GM23338 (cell line): ENCODE measurements around the gene TRIM21. TPM values are rescaled to one million over a fixed set of nuclear protein-coding genes. Genes with fewer than 3 reads are reported as not detected.

ENCODE experiments used
- ATAC-seq: fragments of 200-7000 bp; cut with Tn5 transposase; 3 replicates; pipeline ENCODE4 v1.9.1; 2020
- DNase-seq: peaks from one replicate; pipeline ENCODE4 v3.0.0-alpha.2; 2015; ENCODE audit warnings: low spot score
- H2AFZ ChIP-seq: fragments of 200-600 bp; sonication (generic); 2 replicates; pipeline ENCODE4 v1.8.0; 2016; ENCODE audit warnings: antibody characterized with exemption, mild to moderate bottlenecking, moderate library complexity
- H3F3A ChIP-seq: fragments of 200-600 bp; sonication (generic); replicated peaks from 2 replicates; pipeline ENCODE4 v1.8.0; 2017; ENCODE audit warnings: antibody characterized with exemption, mixed run types, low read depth
- H3K27ac ChIP-seq: fragments of 200-600 bp; sonication (generic); 2 replicates; pipeline ENCODE4 v1.6.1; 2016; ENCODE audit warnings: low read depth
- H3K27me3 ChIP-seq: fragments of 200-600 bp; sonication (generic); 2 replicates; pipeline ENCODE4 v1.8.0; 2016; ENCODE audit warnings: mild to moderate bottlenecking, mixed run types, moderate library complexity; ENCODE audit not compliant: insufficient read depth
- H3K36me3 ChIP-seq: fragments of 200-600 bp; sonication (generic); 2 replicates; pipeline ENCODE4 v1.8.0; 2016; ENCODE audit warnings: mild to moderate bottlenecking; ENCODE audit not compliant: insufficient read depth
- H3K4me1 ChIP-seq: fragments of 200-600 bp; sonication (generic); 2 replicates; pipeline ENCODE4 v1.8.0; 2016; ENCODE audit warnings: mild to moderate bottlenecking, moderate library complexity; ENCODE audit not compliant: insufficient read depth
- H3K4me2 ChIP-seq: fragments of 200-600 bp; sonication (generic); 2 replicates; pipeline ENCODE4 v1.7.1; 2017; ENCODE audit warnings: mixed run types
- H3K4me3 ChIP-seq: fragments of 200-600 bp; sonication (generic); 2 replicates; pipeline ENCODE4 v1.6.1; 2016; ENCODE audit warnings: mixed run types
- H3K79me2 ChIP-seq: fragments of 200-600 bp; sonication (generic); replicated peaks from 2 replicates; pipeline ENCODE4 v1.8.0; 2017; ENCODE audit warnings: mild to moderate bottlenecking; ENCODE audit not compliant: insufficient read depth
- H3K9me2 ChIP-seq: fragments of 200-600 bp; sonication (generic); 2 replicates; pipeline ENCODE4 v1.8.0; 2017; ENCODE audit not compliant: insufficient read depth
- H4K20me1 ChIP-seq: fragments of 200-600 bp; sonication (generic); replicated peaks from 2 replicates; pipeline ENCODE4 v1.8.0; 2017; ENCODE audit warnings: mild to moderate bottlenecking; ENCODE audit not compliant: insufficient read depth
- H3K27ac Mint-ChIP-seq: 2 replicates; pipeline ENCODE4 v1.8.0; 2020; ENCODE audit warnings: inconsistent platforms, mild to moderate bottlenecking, moderate library complexity, mixed read lengths
- H3K27me3 Mint-ChIP-seq: 3 replicates; pipeline ENCODE4 v1.8.0; 2022; ENCODE audit warnings: low read depth, mild to moderate bottlenecking, moderate library complexity, mixed read lengths, inconsistent platforms; ENCODE audit not compliant: insufficient read depth, poor library complexity
- H3K36me3 Mint-ChIP-seq: 3 replicates; pipeline ENCODE4 v1.8.0; 2021; ENCODE audit warnings: low read depth, mild to moderate bottlenecking, inconsistent platforms, moderate library complexity, mixed read lengths
- H3K4me1 Mint-ChIP-seq: 3 replicates; pipeline ENCODE4 v1.8.0; 2020; ENCODE audit warnings: mild to moderate bottlenecking, inconsistent platforms, mixed read lengths
- H3K4me3 Mint-ChIP-seq: 3 replicates; pipeline ENCODE4 v1.8.0; 2021; ENCODE audit warnings: moderate library complexity, mild to moderate bottlenecking, inconsistent platforms, mixed read lengths
- H3K9me3 Mint-ChIP-seq: 3 replicates; pipeline ENCODE4 v1.8.0; 2020; ENCODE audit warnings: moderate library complexity, mild to moderate bottlenecking, inconsistent platforms, mixed read lengths
- CREB1 ChIP-seq: fragments of 250-450 bp; sonication (Bioruptor Pico); IDR thresholded peaks from 2 replicates; pipeline ENCODE4 v1.5.0; 2020; ENCODE audit warnings: low read depth, mild to moderate bottlenecking, moderate library complexity
- EZH2 ChIP-seq: fragments of 200-600 bp; sonication (generic); IDR thresholded peaks from one replicate; pipeline ENCODE4 v1.8.0; 2017; ENCODE audit warnings: antibody characterized with exemption, mild to moderate bottlenecking, low read depth; ENCODE audit not compliant: unreplicated experiment
- EZH2phosphoT487 ChIP-seq: fragments of 200-600 bp; sonication (generic); IDR thresholded peaks from one replicate; pipeline ENCODE4 v1.8.1; 2018; ENCODE audit warnings: antibody characterized with exemption; ENCODE audit not compliant: unreplicated experiment
- JUNB ChIP-seq: IDR thresholded peaks from one replicate; pipeline ENCODE4 v1.6.1; 2016; ENCODE audit warnings: antibody characterized with exemption; ENCODE audit not compliant: unreplicated experiment
- NANOG ChIP-seq: IDR thresholded peaks from 2 replicates; pipeline ENCODE4 v1.6.1; 2016; ENCODE audit warnings: antibody characterized with exemption, borderline replicate concordance
- POLR2AphosphoS5 ChIP-seq: IDR thresholded peaks from 2 replicates; pipeline ENCODE4 v1.6.1; 2016; ENCODE audit warnings: antibody characterized with exemption, low read depth
- STAT1 ChIP-seq: IDR thresholded peaks from one replicate; pipeline ENCODE4 v1.6.1; 2016; ENCODE audit warnings: antibody characterized with exemption; ENCODE audit not compliant: unreplicated experiment
- ZNF114 ChIP-seq: fragments of 250-450 bp; sonication (Bioruptor Pico); IDR thresholded peaks from 2 replicates; pipeline ENCODE4 v1.5.0; 2020; ENCODE audit warnings: mild to moderate bottlenecking, moderate library complexity
- ZNF331 ChIP-seq: fragments of 250-450 bp; sonication (Bioruptor Pico); IDR thresholded peaks from 2 replicates; pipeline ENCODE4 v1.5.0; 2020; ENCODE audit warnings: low read depth, mild to moderate bottlenecking, moderate library complexity
- polyA plus RNA-seq: library from polyadenylated mRNA; unstranded; fragments of >200 nt; fragmentation: Nextera tagmentation; extraction: Ambion mirVana; gene quantifications from 2 replicates; pipeline ENCODE4 v1.2.1, GENCODE V29; 2016
- total RNA-seq: library from RNA; depleted of rRNA; stranded (reverse); fragments of >200 nt; shearing (Covaris generic); gene quantifications from 2 replicates; pipeline ENCODE4 v1.2.3, GENCODE V29; 2014
- TF ChIP-seq, protein P1 (sequence below), 2 experiments: fragments of 200-600 bp in 1 of 2; sonication (generic) in 1 of 2; conservative IDR thresholded peaks; 2 replicates each; pipeline versions ENCODE4 v1.5.1 to v1.6.1; 2016 to 2017; ENCODE audit warnings: antibody characterized with exemption in 2 of 2, low read depth in 2 of 2, mild to moderate bottlenecking in 2 of 2, moderate library complexity in 1 of 2
- TF ChIP-seq, protein P2 (sequence below): IDR thresholded peaks from one replicate; pipeline ENCODE4 v1.6.1; 2018; ENCODE audit warnings: antibody characterized with exemption; ENCODE audit not compliant: unreplicated experiment
- TF ChIP-seq, protein P3 (sequence below): fragments of 250-450 bp; sonication (Bioruptor Pico); IDR thresholded peaks from 2 replicates; pipeline ENCODE4 v1.5.0; 2020; ENCODE audit warnings: mild to moderate bottlenecking, moderate library complexity
- TF ChIP-seq, protein P4 (sequence below): IDR thresholded peaks from 2 replicates; pipeline ENCODE4 v1.6.1; 2016; ENCODE audit warnings: antibody characterized with exemption

The TRIM21 gene
- total and polyA plus RNA-seq, 2 experiments from 2014 or later: 12.7 to 18.3 TPM

DNA sequence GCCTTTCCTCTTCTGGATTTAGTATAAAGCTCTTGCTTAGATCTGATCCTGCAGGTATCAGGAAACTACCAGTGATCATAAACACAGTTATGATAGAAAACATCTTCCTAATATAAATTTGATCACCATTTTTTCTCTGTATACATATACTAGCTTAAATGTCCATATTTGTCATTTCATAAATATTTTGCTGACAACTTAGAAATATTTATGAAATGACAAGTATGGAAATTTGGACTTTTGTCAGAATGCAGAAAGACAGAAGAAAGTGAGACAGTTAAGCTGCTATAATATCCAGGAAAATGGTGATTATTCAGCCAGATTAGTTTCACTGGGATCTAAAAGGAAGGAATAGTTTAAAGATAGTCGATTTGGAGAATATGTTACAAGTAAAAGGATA is 22.8 kb upstream of the TRIM21 start:
- Mint-ChIP-seq H3K36me3 (no peaks in the 10 kb centered on the region), H3K9me3 (no peaks in the 10 kb centered on the region), H3K4me1 (no peaks in the 10 kb centered on the region), H3K27me3 (no peaks in the 10 kb centered on the region), H3K27ac (no peak overlapping the region), H3K4me3 (no peak overlapping the region; the same call in 2 of the 3 replicates)
- ATAC-seq (no peak), DNase-seq (no peak)
- H3F3A ChIP-seq: no peaks in the 10 kb centered on the region
- H3K9me2 ChIP-seq: no peaks in the 10 kb centered on the region; the same call in 1 of the 2 replicates
- H3K4me2 ChIP-seq: no peak overlapping the region
- H3K36me3 ChIP-seq: no peaks in the 10 kb centered on the region
- no peak overlapping the region for H2AFZ ChIP-seq
- H3K27me3 ChIP-seq: no peaks in the 10 kb centered on the region
- H3K4me1 ChIP-seq: no peaks in the 10 kb centered on the region
- no peak overlapping the region for H3K4me3 ChIP-seq
- H3K27ac ChIP-seq: no peak overlapping the region
- no peaks in the 10 kb centered on the region for H3K79me2 ChIP-seq
- TF ChIP-seq ZNF114 (CRISPR knock-in tag) (no peak), POLR2AphosphoS5 (no peak), CREB1 (CRISPR knock-in tag) (no peak), EZH2phosphoT487 (no peak), ZNF331 (CRISPR knock-in tag) (no peak), STAT1 (no peak), JUNB (no peak), NANOG (no peak), EZH2 (no peak)
- TF ChIP-seq, protein P1, sequence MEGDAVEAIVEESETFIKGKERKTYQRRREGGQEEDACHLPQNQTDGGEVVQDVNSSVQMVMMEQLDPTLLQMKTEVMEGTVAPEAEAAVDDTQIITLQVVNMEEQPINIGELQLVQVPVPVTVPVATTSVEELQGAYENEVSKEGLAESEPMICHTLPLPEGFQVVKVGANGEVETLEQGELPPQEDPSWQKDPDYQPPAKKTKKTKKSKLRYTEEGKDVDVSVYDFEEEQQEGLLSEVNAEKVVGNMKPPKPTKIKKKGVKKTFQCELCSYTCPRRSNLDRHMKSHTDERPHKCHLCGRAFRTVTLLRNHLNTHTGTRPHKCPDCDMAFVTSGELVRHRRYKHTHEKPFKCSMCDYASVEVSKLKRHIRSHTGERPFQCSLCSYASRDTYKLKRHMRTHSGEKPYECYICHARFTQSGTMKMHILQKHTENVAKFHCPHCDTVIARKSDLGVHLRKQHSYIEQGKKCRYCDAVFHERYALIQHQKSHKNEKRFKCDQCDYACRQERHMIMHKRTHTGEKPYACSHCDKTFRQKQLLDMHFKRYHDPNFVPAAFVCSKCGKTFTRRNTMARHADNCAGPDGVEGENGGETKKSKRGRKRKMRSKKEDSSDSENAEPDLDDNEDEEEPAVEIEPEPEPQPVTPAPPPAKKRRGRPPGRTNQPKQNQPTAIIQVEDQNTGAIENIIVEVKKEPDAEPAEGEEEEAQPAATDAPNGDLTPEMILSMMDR (conservative IDR thresholded peaks at IDR 0.05; ENCODE audit: low read depth in 2 of 2): no peak
- TF ChIP-seq, protein P2, sequence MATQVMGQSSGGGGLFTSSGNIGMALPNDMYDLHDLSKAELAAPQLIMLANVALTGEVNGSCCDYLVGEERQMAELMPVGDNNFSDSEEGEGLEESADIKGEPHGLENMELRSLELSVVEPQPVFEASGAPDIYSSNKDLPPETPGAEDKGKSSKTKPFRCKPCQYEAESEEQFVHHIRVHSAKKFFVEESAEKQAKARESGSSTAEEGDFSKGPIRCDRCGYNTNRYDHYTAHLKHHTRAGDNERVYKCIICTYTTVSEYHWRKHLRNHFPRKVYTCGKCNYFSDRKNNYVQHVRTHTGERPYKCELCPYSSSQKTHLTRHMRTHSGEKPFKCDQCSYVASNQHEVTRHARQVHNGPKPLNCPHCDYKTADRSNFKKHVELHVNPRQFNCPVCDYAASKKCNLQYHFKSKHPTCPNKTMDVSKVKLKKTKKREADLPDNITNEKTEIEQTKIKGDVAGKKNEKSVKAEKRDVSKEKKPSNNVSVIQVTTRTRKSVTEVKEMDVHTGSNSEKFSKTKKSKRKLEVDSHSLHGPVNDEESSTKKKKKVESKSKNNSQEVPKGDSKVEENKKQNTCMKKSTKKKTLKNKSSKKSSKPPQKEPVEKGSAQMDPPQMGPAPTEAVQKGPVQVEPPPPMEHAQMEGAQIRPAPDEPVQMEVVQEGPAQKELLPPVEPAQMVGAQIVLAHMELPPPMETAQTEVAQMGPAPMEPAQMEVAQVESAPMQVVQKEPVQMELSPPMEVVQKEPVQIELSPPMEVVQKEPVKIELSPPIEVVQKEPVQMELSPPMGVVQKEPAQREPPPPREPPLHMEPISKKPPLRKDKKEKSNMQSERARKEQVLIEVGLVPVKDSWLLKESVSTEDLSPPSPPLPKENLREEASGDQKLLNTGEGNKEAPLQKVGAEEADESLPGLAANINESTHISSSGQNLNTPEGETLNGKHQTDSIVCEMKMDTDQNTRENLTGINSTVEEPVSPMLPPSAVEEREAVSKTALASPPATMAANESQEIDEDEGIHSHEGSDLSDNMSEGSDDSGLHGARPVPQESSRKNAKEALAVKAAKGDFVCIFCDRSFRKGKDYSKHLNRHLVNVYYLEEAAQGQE: no peak
- TF ChIP-seq, protein P3, sequence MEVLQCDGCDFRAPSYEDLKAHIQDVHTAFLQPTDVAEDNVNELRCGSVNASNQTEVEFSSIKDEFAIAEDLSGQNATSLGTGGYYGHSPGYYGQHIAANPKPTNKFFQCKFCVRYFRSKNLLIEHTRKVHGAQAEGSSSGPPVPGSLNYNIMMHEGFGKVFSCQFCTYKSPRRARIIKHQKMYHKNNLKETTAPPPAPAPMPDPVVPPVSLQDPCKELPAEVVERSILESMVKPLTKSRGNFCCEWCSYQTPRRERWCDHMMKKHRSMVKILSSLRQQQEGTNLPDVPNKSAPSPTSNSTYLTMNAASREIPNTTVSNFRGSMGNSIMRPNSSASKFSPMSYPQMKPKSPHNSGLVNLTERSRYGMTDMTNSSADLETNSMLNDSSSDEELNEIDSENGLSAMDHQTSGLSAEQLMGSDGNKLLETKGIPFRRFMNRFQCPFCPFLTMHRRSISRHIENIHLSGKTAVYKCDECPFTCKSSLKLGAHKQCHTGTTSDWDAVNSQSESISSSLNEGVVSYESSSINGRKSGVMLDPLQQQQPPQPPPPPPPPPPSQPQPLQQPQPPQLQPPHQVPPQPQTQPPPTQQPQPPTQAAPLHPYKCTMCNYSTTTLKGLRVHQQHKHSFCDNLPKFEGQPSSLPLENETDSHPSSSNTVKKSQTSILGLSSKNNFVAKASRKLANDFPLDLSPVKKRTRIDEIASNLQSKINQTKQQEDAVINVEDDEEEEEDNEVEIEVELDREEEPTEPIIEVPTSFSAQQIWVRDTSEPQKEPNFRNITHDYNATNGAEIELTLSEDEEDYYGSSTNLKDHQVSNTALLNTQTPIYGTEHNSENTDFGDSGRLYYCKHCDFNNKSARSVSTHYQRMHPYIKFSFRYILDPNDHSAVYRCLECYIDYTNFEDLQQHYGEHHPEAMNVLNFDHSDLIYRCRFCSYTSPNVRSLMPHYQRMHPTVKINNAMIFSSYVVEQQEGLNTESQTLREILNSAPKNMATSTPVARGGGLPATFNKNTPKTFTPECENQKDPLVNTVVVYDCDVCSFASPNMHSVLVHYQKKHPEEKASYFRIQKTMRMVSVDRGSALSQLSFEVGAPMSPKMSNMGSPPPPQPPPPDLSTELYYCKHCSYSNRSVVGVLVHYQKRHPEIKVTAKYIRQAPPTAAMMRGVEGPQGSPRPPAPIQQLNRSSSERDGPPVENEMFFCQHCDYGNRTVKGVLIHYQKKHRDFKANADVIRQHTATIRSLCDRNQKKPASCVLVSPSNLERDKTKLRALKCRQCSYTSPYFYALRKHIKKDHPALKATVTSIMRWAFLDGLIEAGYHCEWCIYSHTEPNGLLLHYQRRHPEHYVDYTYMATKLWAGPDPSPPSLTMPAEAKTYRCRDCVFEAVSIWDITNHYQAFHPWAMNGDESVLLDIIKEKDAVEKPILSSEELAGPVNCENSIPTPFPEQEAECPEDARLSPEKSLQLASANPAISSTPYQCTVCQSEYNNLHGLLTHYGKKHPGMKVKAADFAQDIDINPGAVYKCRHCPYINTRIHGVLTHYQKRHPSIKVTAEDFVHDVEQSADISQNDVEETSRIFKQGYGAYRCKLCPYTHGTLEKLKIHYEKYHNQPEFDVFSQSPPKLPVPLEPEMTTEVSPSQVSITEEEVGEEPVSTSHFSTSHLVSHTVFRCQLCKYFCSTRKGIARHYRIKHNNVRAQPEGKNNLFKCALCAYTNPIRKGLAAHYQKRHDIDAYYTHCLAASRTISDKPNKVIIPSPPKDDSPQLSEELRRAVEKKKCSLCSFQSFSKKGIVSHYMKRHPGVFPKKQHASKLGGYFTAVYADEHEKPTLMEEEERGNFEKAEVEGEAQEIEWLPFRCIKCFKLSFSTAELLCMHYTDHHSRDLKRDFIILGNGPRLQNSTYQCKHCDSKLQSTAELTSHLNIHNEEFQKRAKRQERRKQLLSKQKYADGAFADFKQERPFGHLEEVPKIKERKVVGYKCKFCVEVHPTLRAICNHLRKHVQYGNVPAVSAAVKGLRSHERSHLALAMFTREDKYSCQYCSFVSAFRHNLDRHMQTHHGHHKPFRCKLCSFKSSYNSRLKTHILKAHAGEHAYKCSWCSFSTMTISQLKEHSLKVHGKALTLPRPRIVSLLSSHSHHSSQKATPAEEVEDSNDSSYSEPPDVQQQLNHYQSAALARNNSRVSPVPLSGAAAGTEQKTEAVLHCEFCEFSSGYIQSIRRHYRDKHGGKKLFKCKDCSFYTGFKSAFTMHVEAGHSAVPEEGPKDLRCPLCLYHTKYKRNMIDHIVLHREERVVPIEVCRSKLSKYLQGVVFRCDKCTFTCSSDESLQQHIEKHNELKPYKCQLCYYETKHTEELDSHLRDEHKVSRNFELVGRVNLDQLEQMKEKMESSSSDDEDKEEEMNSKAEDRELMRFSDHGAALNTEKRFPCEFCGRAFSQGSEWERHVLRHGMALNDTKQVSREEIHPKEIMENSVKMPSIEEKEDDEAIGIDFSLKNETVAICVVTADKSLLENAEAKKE (CRISPR knock-in tag): no peak
- TF ChIP-seq, protein P4, sequence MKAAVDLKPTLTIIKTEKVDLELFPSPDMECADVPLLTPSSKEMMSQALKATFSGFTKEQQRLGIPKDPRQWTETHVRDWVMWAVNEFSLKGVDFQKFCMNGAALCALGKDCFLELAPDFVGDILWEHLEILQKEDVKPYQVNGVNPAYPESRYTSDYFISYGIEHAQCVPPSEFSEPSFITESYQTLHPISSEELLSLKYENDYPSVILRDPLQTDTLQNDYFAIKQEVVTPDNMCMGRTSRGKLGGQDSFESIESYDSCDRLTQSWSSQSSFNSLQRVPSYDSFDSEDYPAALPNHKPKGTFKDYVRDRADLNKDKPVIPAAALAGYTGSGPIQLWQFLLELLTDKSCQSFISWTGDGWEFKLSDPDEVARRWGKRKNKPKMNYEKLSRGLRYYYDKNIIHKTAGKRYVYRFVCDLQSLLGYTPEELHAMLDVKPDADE: no peak
- no peaks in the 10 kb centered on the region for H4K20me1 ChIP-seq
